ENCODE data around the gene STK39. TPM values are rescaled to one million over a fixed set of nuclear protein-coding genes. Genes with fewer than 3 reads are reported as not detected.

Gene STK39
- total RNA-seq: 10 to 100 TPM in 3 of 4 donors, 1 to 10 TPM in 1; 8.9 to 28.3 (median 14.5) TPM

DNA sequence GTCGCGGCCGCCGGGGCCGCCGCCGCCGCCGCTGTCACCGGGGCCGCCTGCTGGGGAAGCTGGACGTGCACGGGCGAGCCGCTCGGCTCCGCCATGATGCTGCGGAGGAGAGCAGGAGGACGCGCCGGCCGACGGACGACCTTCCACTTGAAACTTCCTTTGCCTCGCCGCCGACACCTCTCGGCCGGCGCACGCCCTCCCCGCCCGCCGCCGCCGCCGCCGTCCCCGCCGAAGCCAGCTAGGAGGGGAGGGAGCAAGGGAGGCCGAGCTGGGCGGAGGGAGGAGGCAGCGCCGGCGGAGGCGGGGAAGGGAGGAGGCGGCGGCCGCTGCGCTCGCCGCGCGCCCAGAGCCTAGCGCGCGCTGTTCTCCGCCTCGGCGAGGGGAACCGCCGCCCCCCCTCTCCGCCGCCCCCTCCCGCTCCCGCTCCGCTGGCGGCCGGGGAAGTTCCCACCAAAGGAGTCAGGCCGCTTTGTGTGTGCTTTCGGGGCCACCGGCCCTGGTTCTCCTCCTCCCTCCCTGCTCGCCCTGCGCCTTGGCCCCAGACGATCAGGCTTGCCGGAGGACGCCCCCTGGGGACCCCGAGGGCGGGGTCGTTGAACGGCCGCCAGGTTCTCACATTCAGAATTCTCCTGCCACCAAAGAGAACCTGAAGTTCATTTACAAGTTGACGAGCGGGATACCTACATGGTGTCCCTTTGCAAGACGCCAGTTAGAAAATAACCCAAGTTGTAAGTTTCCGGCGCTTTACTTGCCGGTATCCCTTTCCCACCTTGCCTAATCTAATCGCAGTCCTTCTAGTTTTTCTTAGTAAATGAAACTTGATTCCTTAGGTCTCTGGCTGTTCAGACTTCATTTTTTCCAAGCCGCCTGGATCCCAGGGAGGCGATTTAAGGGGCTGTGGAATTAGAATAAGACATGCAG lies at the start of gene STK39:
Gene STK39 (minus strand): TSS at position 255 of the 921 bp plus-strand sequence. CDS start 160 bp downstream, at position 95.
- peak within 1 kb of the TSS; percentile 49 for H3K4me3 ChIP-seq (ENCODE audit: low read depth, poor library complexity, severe bottlenecking)
- TF ChIP-seq, protein P1, sequence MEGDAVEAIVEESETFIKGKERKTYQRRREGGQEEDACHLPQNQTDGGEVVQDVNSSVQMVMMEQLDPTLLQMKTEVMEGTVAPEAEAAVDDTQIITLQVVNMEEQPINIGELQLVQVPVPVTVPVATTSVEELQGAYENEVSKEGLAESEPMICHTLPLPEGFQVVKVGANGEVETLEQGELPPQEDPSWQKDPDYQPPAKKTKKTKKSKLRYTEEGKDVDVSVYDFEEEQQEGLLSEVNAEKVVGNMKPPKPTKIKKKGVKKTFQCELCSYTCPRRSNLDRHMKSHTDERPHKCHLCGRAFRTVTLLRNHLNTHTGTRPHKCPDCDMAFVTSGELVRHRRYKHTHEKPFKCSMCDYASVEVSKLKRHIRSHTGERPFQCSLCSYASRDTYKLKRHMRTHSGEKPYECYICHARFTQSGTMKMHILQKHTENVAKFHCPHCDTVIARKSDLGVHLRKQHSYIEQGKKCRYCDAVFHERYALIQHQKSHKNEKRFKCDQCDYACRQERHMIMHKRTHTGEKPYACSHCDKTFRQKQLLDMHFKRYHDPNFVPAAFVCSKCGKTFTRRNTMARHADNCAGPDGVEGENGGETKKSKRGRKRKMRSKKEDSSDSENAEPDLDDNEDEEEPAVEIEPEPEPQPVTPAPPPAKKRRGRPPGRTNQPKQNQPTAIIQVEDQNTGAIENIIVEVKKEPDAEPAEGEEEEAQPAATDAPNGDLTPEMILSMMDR (IDR thresholded peaks at IDR 0.05): no peak
- TF ChIP-seq POLR2A (IDR thresholded peaks at IDR 0.05): no peak
- peak; percentile 48 to 91 for DNase-seq (ENCODE audit: low spot score in 2 of 2)
- intact Hi-C loops (cut with DNase I; ENCODE audit: low total_unique reads): loop anchor here (10.0 kb wide), 1 partner anchor 907 kb away; no protein-coding TSS in a partner anchor
- 1 to 3% methylated on average over 16 to 53 of the region's 91 CpGs for WGBS, 2 donors

DNA sequence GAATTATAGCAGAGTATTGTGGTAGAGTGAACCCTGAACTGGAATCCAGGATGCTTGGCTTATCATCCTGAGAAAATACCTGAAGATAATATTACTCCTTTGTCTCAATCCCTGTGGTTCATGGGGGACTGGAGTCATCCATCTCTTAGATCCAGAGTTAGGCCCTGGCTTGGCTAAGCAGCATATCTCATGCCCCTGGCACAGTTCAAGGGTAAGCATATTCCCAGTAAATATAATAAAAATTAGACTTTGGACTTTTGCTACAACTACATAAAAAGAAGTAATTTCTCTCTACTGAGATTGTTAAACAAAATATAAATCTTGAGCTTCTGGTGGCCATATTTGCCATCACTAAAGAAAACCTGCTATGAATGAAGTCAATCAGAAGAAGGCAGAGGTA lies 47.7 kb upstream of the STK39 start:
- no peak overlapping the region for H3K4me3 ChIP-seq (ENCODE audit: low read depth, poor library complexity, severe bottlenecking)
- no peak for TF ChIP-seq POLR2A (IDR thresholded peaks at IDR 0.05)
- TF ChIP-seq, protein P1 (IDR thresholded peaks at IDR 0.05): no peak
- intact Hi-C loops (cut with DNase I; ENCODE audit: low total_unique reads): no loop called here
- DNase-seq (ENCODE audit: low spot score in 2 of 2): no peak

DNA sequence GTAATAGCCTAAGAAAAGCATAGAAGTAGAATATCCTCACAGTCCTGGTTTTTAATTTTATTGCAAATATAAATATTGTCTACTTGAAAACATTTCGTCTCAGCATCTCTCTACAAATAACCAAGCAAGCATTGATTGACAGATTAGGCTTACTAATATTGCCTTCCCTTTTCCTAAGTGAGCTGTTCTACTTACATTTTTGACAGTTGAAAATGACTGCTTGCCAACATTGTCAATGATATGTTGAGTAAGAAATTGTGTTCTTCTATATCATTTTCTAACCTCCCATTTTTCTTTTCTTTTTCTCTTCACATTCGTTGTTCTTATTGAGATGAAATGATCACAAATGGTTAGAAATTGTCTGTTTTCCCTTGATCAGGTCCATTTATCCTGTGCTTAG lies 47.0 kb upstream of the STK39 start:
- no peak overlapping the region for H3K4me3 ChIP-seq (ENCODE audit: low read depth, poor library complexity, severe bottlenecking)
- WGBS, 2 donors: 80 to 89% methylated on average over 2 of the region's 2 CpGs

DNA sequence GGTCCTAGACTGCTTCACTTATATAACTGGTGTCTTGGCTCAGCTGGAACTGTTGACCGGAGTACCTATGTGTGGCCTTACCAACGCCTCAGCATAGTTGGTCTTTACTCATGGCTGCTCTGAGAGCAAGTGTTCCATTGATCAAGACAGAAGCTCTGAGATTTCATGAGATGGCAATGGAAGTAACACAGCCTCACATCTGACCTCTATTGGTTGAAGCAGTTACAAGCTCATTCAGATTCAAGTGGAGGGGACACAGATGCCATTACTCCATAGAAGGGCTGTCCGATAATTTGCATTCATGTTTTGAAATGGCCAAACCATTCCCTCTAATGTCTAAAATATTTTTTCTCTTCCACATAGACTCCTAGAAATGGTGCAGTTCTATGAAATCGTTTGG lies 46.4 kb upstream of the STK39 start:
- TF ChIP-seq POLR2A (IDR thresholded peaks at IDR 0.05): no peak
- TF ChIP-seq, protein P1 (IDR thresholded peaks at IDR 0.05): no peak
- WGBS, 2 donors: 90 to 92% methylated on average over 4 of the region's 4 CpGs
- intact Hi-C loops (cut with DNase I; ENCODE audit: low total_unique reads): no loop called here

More for the DNA sequence above, 47.0 kb upstream of the STK39 start:
- TF ChIP-seq, protein P1 (IDR thresholded peaks at IDR 0.05): no peak
- no peak for TF ChIP-seq POLR2A (IDR thresholded peaks at IDR 0.05)
- no peak for DNase-seq (ENCODE audit: low spot score in 2 of 2)
- intact Hi-C loops (cut with DNase I; ENCODE audit: low total_unique reads): no loop called here

DNA sequence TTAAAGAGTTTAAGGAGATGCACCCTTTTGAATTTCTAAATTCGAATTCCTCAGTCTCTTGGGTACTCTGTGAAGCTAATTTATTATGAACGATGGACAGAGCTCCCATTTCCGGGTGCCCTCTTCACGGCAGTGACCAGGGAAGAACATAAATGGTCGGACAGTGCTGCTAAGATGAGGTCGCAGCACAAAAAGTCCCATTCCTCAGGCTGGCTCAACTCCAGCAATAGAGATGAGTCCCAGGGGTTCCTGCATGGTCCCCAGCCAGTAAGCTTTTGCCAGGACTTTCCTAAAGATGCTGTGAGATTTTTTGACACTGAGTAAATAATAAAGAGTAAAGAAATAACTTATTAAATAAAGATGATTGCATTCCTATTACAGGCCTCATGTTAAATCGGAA lies 43.0 kb upstream of the STK39 start:
- no peak for TF ChIP-seq POLR2A (IDR thresholded peaks at IDR 0.05)
- TF ChIP-seq, protein P1 (IDR thresholded peaks at IDR 0.05): no peak
- intact Hi-C loops (cut with DNase I; ENCODE audit: low total_unique reads): no loop called here
- no peak for DNase-seq (ENCODE audit: low spot score in 2 of 2)
- no peak overlapping the region for H3K4me3 ChIP-seq (ENCODE audit: low read depth, poor library complexity, severe bottlenecking)
- 74 to 79% methylated on average over 7 of the region's 7 CpGs for WGBS, 2 donors

More for the DNA sequence above, 46.4 kb upstream of the STK39 start:
- no peak for DNase-seq (ENCODE audit: low spot score in 2 of 2)
- no peak overlapping the region for H3K4me3 ChIP-seq (ENCODE audit: low read depth, poor library complexity, severe bottlenecking)

Measured in lower leg skin (tissue), 4 donors.